Upper lobe of left lung (tissue), 6 donors: ENCODE measurements around the gene TECTA. TPM values are rescaled to one million over a fixed set of nuclear protein-coding genes. Genes with fewer than 3 reads are reported as not detected.
A peak's percentile ranks its signal among the peaks of the same experiment; 100 is the strongest.

Experiments used
- ATAC-seq, 2 donors: fragments of 200-7000 bp; cut with Tn5 transposase; one replicate each; pipeline ENCODE4 v1.9.1; 2022; ENCODE audit warnings: mild to moderate bottlenecking in 2 of 2, moderate library complexity in 2 of 2; ENCODE audit not compliant: low FRiP score in 2 of 2
- DNase-seq, 2 donors: peaks; one replicate each; pipeline ENCODE4 v3.0.0-alpha.2; 2019 to 2020
- H3K27ac ChIP-seq, 4 donors: fragments of 200-600 bp; sonication (generic); one replicate each; pipeline ENCODE4 v1.5.1; 2016 to 2019
- H3K27me3 ChIP-seq, 4 donors: fragments of 200-600 bp; sonication (generic); one replicate each; pipeline ENCODE4 v1.5.1; 2017 to 2019
- H3K36me3 ChIP-seq, 4 donors: fragments of 200-600 bp; sonication (generic); one replicate each; pipeline ENCODE4 v1.5.1; 2016 to 2019
- H3K4me1 ChIP-seq, 4 donors: fragments of 200-600 bp; sonication (generic); one replicate each; pipeline ENCODE4 v1.5.1; 2018 to 2019
- H3K4me3 ChIP-seq, 4 donors: fragments of 200-600 bp; sonication (generic); one replicate each; pipeline ENCODE4 v1.5.1; 2017 to 2019; ENCODE audit warnings: mild to moderate bottlenecking in 2 of 4, moderate library complexity in 1 of 4
- H3K9me3 ChIP-seq, 4 donors: fragments of 200-600 bp; sonication (generic); one replicate each; pipeline ENCODE4 v1.5.1; 2018 to 2019
- CTCF ChIP-seq, 6 experiments: fragments of 450-650 bp in 4 of 6; fragments of 200-600 bp in 2 of 6; sonication (generic) in 2 of 6; IDR thresholded peaks; one replicate each; pipeline ENCODE4 v1.5.1; 2016 to 2019; ENCODE audit warnings: antibody characterized with exemption in 6 of 6
- EP300 ChIP-seq, 4 donors: sonication (generic); formaldehyde crosslinking; IDR thresholded peaks; one replicate each; pipeline ENCODE4 v1.5.1; 2017; ENCODE audit warnings: antibody characterized with exemption in 4 of 4, control low read depth in 2 of 4
- POLR2A ChIP-seq, 4 donors: fragments of 450-650 bp; IDR thresholded peaks; one replicate each; pipeline ENCODE4 v1.5.1; 2016 to 2017; ENCODE audit warnings: antibody characterized with exemption in 4 of 4, mild to moderate bottlenecking in 2 of 4
- POLR2AphosphoS5 ChIP-seq, 2 donors: sonication (generic); formaldehyde crosslinking; IDR thresholded peaks; one replicate each; pipeline ENCODE4 v1.5.1; 2017; ENCODE audit warnings: antibody characterized with exemption in 2 of 2
- WGBS, 2 donors: methylation state at CpG; one replicate each; pipeline ENCODE4 v1.1.5; 2017 to 2018; 5-methylcytosine and 5-hydroxymethylcytosine counted together
- total RNA-seq, 6 donors: library from RNA; depleted of rRNA in 4 of 6; stranded (reverse); fragments of >200 nt in 4 of 6; gene quantifications; one replicate each; pipeline versions ENCODE4 v1.1.0 to v1.2.1, GENCODE V29; 2016 to 2021
- donor health status: DM: no; HTN: no; CAD: no; lungs with moderate emphysema.
- donor health status: DM: no; HTN: yes; CAD: no; lungs with severe emphysema.

TECTA gene
- total RNA-seq, 6 donors from 2014 or later = 0.89 to 4.7 (median 1.8) TPM

DNA sequence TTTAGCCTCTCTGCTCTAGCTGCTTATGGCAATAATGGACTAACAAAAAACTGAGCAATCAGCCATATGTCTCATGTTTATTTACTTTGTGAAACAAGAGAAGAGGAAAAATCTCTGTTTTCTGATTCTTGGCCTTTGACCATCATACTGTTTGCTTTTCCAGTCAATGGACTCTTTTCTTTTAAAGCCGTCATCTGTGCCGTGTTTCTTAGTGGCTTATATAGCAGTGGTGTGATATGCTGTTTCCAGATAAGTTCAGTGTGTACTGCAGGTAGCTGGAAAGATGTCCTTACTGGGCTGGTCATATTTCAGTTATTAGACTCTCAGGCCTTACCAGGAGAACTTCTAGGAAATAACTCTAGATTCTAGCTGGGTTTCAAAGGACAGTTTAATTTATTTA lies 33.6 kb upstream of the TECTA start:
- no peak for DNase-seq
- H3K4me1 ChIP-seq = peaks cover 4 to 19% (median 10%) of the 10 kb centered on the region in 4 donors
- TF ChIP-seq CTCF (IDR thresholded peaks at IDR 0.05) = no peak
- TF ChIP-seq EP300 (IDR thresholded peaks at IDR 0.05) = peak in 1 of 4 donors; percentile 17
- TF ChIP-seq POLR2AphosphoS5 (IDR thresholded peaks at IDR 0.05) = no peak
- TF ChIP-seq POLR2A (IDR thresholded peaks at IDR 0.05) = peak in 1 of 4 donors; percentile 23
- peaks cover 0 to 28% (median 3%) of the 10 kb centered on the region in 4 donors for H3K36me3 ChIP-seq
- H3K4me3 ChIP-seq = no peak overlapping the region
- H3K27ac ChIP-seq = peak overlapping the region in 1 of 4 donors; percentile 16
- no peaks in the 10 kb centered on the region for H3K9me3 ChIP-seq
- 54 to 65% methylated on average over 2 of the region's 2 CpGs for WGBS, 2 donors
- no peaks in the 10 kb centered on the region for H3K27me3 ChIP-seq
- no peak for ATAC-seq

GRCh38 chr11:121067962-121068647 lies 32.9 kb upstream of the TECTA start:
- no peaks in the 10 kb centered on the region for H3K9me3 ChIP-seq
- no peak for ATAC-seq
- H3K4me3 ChIP-seq = no peak overlapping the region
- no peak for DNase-seq
- peaks cover 0 to 22% (median 3%) of the 10 kb centered on the region in 4 donors for H3K36me3 ChIP-seq
- peaks cover 4 to 19% (median 10%) of the 10 kb centered on the region in 4 donors for H3K4me1 ChIP-seq
- TF ChIP-seq EP300 (IDR thresholded peaks at IDR 0.05) (no peak), POLR2AphosphoS5 (IDR thresholded peaks at IDR 0.05) (no peak)
- H3K27ac ChIP-seq = peak overlapping the region in 1 of 4 donors; percentile 16
- no peaks in the 10 kb centered on the region for H3K27me3 ChIP-seq
- WGBS, 2 donors = 85 to 89% methylated on average over 6 of the region's 6 CpGs

GRCh38 chr11:121068787-121069186 lies 32.3 kb upstream of the TECTA start:
- WGBS, 2 donors = 95 to 98% methylated on average over 6 of the region's 6 CpGs
- Histone ChIP-seq H3K9me3 (no peaks in the 10 kb centered on the region), H3K27me3 (no peaks in the 10 kb centered on the region), H3K36me3 (peaks cover 0 to 16% (median 3%) of the 10 kb centered on the region in 4 donors), H3K4me1 (peaks cover 4 to 19% (median 10%) of the 10 kb centered on the region in 4 donors), H3K4me3 (no peak overlapping the region), H3K27ac (no peak overlapping the region)
- DNase-seq = no peak
- TF ChIP-seq EP300 (IDR thresholded peaks at IDR 0.05) (no peak), POLR2AphosphoS5 (IDR thresholded peaks at IDR 0.05) (no peak), CTCF (IDR thresholded peaks at IDR 0.05) (no peak)
- ATAC-seq = no peak

DNA sequence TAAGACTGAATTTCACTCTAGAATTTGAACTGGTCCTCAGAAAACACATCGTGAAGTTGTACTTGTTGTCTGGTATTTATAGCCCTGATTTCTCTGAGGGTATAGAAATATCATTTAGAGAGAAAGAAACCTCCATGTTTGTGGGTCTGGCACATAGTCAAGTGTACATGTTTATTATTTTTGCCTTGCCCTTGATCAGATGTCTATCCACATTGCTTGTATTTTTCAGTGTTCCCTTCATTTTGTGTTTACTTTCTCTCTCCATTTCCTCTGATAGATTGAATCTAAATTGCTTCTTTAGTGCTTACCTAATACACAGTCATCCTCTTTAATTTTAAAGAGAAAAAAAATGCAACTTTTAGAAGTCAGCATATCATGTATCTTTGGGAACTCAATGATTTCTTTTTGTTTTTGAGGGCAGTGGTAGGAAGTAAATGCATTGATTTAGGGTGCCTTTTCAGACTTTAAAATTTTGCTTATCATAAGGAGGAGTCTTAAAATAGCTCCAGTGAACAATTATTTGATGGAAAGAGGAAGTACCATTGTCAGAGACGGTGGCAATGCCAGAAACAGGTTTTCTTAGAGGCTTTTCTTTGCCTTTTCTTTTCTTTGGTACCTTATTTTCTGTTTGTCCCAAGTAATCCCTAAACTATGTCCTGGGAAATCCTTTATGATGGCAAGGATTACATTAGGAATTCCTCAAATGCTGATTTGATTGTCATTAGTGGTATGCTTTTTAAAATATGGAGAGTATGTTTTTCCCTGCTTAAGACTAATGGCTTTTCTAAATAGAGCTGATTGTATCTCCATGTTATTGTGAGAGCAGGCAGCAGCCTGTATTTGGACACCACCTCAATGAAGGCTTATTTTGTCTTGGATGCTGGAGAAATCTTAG lies 29.8 kb upstream of the TECTA start:
- Histone ChIP-seq H3K27me3 (no peaks in the 10 kb centered on the region), H3K4me3 (no peak overlapping the region), H3K36me3 (peaks cover 0 to 7% (median 3%) of the 10 kb centered on the region in 4 donors), H3K27ac (peak overlapping the region in 1 of 4 donors; percentile 57), H3K9me3 (no peaks in the 10 kb centered on the region), H3K4me1 (peaks cover 4 to 19% (median 10%) of the 10 kb centered on the region in 4 donors)
- ATAC-seq = no peak
- no peak for TF ChIP-seq POLR2A (IDR thresholded peaks at IDR 0.05)
- no peak for TF ChIP-seq CTCF (IDR thresholded peaks at IDR 0.05)
- no peak for TF ChIP-seq POLR2AphosphoS5 (IDR thresholded peaks at IDR 0.05)
- no peak for TF ChIP-seq EP300 (IDR thresholded peaks at IDR 0.05)
- WGBS, 2 donors = 48 to 50% methylated on average over 2 of the region's 2 CpGs
- no peak for DNase-seq

DNA sequence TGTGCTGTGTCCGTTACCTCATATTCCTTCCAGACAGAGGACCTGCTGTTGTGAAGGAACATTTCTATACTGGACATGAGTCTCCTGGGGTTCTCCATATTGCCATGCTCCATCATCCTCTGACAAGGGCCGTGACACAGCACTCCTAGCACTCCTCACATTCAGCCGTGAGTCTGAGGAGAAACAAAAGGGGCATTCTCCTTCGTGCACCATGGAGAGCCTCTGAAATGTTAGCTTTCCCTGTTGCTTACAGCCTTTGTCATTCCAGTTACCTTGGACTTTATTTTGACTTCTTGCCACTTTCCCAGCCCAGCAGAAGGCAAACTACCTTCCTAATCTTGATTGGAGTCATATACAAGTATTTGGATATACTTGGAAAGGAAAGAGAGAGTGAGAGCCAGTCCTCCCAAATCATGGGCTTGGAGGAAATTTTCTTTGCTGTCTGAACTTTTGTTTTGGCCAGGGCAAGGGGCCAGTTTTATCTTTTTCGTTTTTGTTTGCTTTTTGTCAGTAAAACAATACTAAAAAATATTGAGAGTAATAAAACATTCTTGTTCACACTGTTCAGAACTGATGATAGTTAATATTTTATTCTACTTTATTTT lies 29.1 kb upstream of the TECTA start:
- no peak for TF ChIP-seq EP300 (IDR thresholded peaks at IDR 0.05)
- TF ChIP-seq CTCF (IDR thresholded peaks at IDR 0.05) = no peak
- no peak for TF ChIP-seq POLR2A (IDR thresholded peaks at IDR 0.05)
- TF ChIP-seq POLR2AphosphoS5 (IDR thresholded peaks at IDR 0.05) = no peak
- Histone ChIP-seq H3K9me3 (no peaks in the 10 kb centered on the region), H3K27ac (peak overlapping the region in 1 of 4 donors; percentile 57), H3K27me3 (no peaks in the 10 kb centered on the region), H3K4me1 (peaks cover 4 to 19% (median 10%) of the 10 kb centered on the region in 4 donors), H3K4me3 (no peak overlapping the region), H3K36me3 (peaks cover 0 to 7% (median 3%) of the 10 kb centered on the region in 4 donors)
- DNase-seq (no peak), ATAC-seq (no peak)
- 69% methylated on average over 5 of the region's 5 CpGs for WGBS, 2 donors
